Activated effector memory CD4-positive, alpha-beta T cell treated with Interleukin-2 at 50 U/mL for 16 hours (primary cell): ENCODE results near the gene ZYX.
"Not testable (repeated sequence)": the region's sequence is repeated elsewhere in the genome, so short reads cannot be mapped to it uniquely, and the experiment has no call there.

ENCODE experiments used
- DNase-seq: peaks from one replicate; pipeline ENCODE4 v3.0.0-alpha.2; 2020

The ZYX gene

DNA sequence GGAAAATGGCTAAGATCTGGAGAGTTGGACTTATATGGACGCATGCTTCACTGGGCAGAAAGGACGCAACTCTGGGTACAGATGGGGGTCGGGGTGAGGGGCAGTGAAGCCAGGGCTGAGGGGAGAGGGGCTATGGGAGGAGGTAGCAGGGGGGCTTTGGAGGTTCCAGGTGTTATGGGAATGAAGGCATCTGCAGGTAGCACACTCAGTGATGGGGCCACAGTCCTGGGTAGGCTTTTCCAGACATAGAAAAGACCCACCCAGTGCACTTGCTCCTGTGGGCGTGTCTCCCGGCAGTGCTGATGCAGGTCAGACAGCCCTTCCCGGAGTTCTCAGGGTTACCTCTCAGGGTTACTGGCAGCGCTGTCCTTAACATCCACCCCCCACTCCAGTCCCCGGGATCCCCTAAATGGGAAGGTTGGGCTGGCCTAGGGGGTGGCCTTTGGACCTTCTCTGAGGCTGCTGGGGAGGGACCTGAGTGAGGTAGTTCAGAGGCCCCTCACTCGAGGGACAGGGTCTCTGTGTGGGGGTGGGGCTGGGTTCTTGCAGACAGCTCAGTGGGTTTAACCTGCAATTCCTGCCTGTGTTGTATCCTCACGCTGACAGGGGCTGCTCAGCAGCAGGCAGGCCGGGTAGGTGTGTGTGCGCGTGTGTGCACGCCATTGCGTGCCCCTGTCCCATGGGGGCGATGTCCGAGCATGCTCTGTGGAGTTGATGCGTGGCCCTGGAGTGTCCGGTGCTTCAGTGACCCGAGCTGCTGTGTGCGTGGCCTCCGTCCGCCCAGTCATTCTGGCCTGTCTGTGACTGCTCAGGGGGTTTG is 6.2 kb downstream of the ZYX start:
- no peak for DNase-seq

GRCh38 chr7:143388051-143388450 is 6.9 kb downstream of the ZYX start:
- no peak for DNase-seq

DNA sequence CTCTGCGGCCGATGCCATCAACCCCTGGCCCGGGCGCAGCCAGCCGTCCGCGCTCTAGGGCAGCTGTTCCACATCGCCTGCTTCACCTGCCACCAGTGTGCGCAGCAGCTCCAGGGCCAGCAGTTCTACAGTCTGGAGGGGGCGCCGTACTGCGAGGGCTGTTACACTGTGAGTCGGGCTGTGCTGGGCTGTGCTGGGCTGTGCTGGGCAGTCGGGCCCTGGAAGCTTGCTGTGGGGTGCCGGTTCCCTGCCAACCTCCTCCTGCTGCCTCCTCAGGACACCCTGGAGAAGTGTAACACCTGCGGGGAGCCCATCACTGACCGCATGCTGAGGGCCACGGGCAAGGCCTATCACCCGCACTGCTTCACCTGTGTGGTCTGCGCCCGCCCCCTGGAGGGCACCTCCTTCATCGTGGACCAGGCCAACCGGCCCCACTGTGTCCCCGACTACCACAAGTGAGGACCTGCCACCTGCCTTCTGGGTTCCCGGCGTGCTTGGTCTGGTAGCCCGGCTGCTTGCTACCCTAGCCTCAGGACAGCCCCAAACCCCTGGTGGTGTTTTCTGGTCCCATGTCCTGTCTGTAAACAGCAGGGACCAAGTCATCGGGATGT is 7.5 kb downstream of the ZYX start:
- DNase-seq = no peak

DNA sequence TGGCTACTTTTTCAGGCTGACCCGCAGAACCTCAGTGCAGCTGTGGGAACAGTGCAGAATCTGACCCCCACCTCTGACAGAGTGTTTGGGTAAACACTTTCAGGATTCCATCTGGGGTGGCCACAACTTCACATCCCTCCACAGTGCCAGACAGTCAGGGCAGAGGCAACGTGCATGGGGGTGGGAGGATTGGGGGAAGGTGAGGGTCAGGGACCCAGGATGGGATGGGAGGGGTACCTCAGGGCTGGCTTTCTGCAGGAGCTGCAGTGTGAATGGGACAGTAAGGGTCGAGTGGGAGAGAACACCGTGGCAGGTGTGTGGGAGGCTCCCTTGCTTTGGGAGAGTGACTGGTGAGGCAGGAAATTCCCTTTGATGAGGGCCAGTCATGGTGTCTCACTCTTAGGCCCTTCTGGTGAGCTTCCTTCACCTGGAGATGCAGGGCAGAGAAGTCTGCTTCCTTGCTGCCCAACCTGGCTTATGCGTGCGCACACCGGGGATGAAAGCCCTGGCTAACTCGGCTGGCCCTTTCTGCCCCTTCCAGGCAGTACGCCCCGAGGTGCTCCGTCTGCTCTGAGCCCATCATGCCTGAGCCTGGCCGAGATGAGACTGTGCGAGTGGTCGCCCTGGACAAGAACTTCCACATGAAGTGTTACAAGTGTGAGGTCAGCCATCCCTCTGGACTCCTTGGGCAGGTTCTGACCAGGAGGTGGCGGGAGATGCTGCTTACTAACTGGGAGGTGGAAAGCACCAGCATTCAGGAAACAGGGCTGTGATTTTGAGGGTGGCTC is 8.4 kb downstream of the ZYX start:
- DNase-seq = no peak

DNA sequence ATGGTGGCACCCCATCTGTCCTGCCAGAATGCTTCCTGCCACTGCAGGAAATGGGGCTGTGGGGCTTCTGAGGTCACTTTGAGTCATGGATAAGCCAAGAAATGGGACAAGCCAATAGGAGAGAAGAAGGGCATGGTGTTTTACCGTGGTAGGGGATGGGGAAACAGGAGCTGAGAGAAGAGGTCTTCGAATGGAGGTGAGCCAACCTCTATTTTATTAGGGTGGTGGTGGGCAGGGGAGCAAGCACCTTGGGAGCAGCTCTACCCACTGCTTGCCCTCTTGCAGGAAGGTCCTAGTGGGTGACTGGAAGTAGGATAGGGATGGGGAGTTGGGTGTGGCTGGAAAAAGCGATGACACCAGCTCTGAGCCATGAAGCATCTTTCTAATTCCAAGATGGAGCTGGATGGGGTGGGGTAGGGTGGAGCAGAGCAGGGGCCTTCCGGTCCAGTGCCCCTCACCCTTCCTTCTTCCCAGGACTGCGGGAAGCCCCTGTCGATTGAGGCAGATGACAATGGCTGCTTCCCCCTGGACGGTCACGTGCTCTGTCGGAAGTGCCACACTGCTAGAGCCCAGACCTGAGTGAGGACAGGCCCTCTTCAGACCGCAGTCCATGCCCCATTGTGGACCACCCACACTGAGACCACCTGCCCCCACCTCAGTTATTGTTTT is 9.1 kb downstream of the ZYX start:
- DNase-seq = no peak

DNA sequence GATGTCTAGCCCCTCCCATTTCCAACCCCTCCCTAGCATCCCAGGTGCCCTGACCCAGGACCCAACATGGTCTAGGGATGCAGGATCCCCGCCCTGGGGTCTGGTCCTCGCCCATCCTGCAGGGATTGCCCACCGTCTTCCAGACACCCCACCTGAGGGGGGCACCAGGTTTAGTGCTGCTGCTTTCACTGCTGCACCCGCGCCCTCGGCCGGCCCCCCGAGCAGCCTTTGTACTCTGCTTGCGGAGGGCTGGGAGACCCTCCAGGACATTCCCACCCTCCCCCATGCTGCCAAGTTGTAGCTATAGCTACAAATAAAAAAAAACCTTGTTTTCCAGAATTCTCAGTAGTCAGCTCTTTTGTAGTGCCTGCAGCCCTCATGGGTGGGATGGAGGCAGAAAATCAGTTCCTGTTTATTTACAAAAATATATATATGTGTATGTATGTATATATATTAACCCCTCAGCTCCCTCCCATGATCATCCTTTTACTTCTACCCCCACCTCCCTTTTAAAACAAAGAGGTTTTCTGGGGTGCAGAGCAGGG is 9.7 kb downstream of the ZYX start:
- DNase-seq = no peak

- DNase-seq = no peak
These were observed 10.6 kb downstream of the ZYX start for GRCh38 chr7:143391462-143392404.

GRCh38 chr7:143392427-143392826 is 11.3 kb downstream of the ZYX start:
- DNase-seq = not testable (repeated sequence)

DNA sequence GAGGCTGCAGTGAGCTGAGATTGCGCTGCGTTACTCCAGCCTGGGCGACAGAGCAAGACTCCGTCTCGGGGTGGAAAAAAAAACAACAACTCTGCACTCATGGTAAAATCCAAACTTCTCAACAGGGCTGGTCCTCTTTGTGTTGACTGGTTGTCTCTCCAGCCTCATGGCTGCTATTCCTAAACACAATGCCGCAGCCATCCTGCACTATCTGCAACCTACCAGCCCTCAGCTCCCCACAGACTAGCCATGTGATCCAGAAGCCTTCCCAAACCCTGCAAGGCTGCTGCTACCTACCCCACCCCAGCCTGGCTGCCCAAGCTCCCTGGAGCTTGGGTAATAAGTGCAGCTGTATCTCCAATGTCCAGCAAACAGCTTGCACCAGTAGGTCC is 11.7 kb downstream of the ZYX start:
- no peak for DNase-seq

- DNase-seq = no peak
These were observed 12.3 kb downstream of the ZYX start for GRCh38 chr7:143393267-143394041.

- no peak for DNase-seq
These were observed 12.9 kb downstream of the ZYX start for GRCh38 chr7:143394068-143394467.

- no peak for DNase-seq
These were observed 13.6 kb downstream of the ZYX start for GRCh38 chr7:143394777-143395176.

- no peak for DNase-seq
These were observed 14.3 kb downstream of the ZYX start for GRCh38 chr7:143395187-143396149.

GRCh38 chr7:143396182-143396581 is 15.0 kb downstream of the ZYX start:
- no peak for DNase-seq

- no peak for DNase-seq
These were observed 15.7 kb downstream of the ZYX start for GRCh38 chr7:143396625-143397556.

- no peak for DNase-seq
These were observed 16.8 kb downstream of the ZYX start for GRCh38 chr7:143397710-143398530.

GRCh38 chr7:143398616-143399015 is 17.5 kb downstream of the ZYX start:
- DNase-seq = no peak

DNA sequence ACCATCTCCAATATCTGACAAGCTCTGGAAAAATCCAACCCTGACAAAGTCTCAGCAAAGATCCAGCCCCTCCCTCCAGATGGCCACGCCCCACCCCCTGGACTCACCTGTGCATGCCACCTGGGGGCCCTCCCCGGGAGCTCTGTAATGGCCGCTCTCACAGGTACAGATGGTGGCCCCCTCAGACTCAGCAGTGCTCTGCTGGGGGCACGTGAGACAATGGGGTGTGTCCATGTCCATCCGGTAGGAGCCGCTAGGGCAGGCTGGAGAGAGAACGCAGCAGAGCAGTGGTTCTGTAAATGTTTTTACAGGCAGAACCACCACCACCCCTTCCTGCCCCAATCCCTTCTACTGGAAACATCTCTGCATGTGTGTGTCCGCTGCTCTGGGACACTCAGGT is 18.0 kb downstream of the ZYX start:
- DNase-seq = no peak
